Gastrocnemius medialis (tissue), 4 donors: ENCODE results near the gene ELMO2.

Experiments used
- POLR2A ChIP-seq, 2 donors: fragments of 450-650 bp; IDR thresholded peaks; one replicate each; pipeline ENCODE4 v1.6.1; 2017; ENCODE audit warnings: antibody characterized with exemption in 2 of 2, mild to moderate bottlenecking in 2 of 2, moderate library complexity in 2 of 2
- TF ChIP-seq, protein P1 (sequence below), 5 experiments: fragments of 450-650 bp in 3 of 5; fragments of 200-600 bp in 2 of 5; sonication (generic) in 2 of 5; IDR thresholded peaks in 4 of 5; conservative IDR thresholded peaks in 1 of 5; 1 replicate in 4 of 5; 2 replicates in 1 of 5; pipeline ENCODE4 v1.5.1; 2016 to 2019; ENCODE audit warnings: antibody characterized with exemption in 5 of 5, mild to moderate bottlenecking in 3 of 5, moderate library complexity in 3 of 5

DNA sequence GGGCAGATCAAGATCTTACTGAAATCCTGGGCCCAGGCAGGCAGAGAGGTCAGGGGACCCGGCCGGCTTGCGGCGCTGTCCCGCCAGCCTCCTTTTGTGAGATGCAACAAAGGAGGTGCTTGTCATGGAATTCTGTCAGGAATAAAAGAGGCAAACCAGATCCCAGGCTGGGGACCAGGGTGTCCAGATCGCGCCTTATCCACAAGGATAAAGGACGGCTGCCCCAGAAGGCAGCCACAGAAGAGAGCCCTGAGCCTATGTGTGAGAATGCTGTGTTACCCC, 55.5 kb downstream of the ELMO2 start:
- TF ChIP-seq POLR2A (IDR thresholded peaks at IDR 0.05) = no peak
- TF ChIP-seq, protein P1, sequence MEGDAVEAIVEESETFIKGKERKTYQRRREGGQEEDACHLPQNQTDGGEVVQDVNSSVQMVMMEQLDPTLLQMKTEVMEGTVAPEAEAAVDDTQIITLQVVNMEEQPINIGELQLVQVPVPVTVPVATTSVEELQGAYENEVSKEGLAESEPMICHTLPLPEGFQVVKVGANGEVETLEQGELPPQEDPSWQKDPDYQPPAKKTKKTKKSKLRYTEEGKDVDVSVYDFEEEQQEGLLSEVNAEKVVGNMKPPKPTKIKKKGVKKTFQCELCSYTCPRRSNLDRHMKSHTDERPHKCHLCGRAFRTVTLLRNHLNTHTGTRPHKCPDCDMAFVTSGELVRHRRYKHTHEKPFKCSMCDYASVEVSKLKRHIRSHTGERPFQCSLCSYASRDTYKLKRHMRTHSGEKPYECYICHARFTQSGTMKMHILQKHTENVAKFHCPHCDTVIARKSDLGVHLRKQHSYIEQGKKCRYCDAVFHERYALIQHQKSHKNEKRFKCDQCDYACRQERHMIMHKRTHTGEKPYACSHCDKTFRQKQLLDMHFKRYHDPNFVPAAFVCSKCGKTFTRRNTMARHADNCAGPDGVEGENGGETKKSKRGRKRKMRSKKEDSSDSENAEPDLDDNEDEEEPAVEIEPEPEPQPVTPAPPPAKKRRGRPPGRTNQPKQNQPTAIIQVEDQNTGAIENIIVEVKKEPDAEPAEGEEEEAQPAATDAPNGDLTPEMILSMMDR (IDR thresholded peaks at IDR 0.05 in 4 of 5, conservative IDR thresholded peaks at IDR 0.05 in 1 of 5) = no peak
